GM12873 (cell line): Measurements from ENCODE around the gene WDFY2.

ENCODE experiments used
- CTCF ChIP-seq: IDR thresholded peaks from 2 replicates; pipeline ENCODE4 v1.5.1; 2012; ENCODE audit warnings: low read depth, mild to moderate bottlenecking, moderate library complexity, low read length, control low read depth; ENCODE audit not compliant: insufficient read depth; ENCODE audit errors: missing control alignments

Gene WDFY2

GRCh38 chr13:51795419-51795818 is 211.2 kb downstream of the WDFY2 start:
- no peak for TF ChIP-seq CTCF

- no peak for TF ChIP-seq CTCF
These were observed 212.3 kb downstream of the WDFY2 start for GRCh38 chr13:51796546-51796945.

GRCh38 chr13:51797664-51798488 is 213.6 kb downstream of the WDFY2 start:
- peak; percentile 73 for TF ChIP-seq CTCF

DNA sequence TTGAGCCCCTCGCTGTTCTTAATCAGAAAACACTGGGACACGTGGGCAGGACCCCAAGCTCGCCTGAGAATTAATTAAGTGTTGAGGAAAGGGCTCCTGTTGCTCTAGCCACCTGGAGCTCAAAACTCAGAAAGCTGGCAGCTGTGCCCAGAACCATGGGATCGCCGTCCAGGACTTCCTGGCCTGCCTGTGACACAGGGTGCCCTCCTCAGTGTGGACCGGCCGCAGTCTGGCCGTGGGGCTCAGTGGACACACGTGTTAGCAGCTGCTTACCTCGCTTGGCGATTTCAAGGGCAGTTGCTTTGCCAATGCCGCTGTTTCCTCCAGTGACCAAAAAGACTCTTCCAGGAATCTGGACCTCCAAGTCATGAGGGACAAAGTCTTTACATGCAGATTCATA is 215.0 kb downstream of the WDFY2 start:
- no peak for TF ChIP-seq CTCF

DNA sequence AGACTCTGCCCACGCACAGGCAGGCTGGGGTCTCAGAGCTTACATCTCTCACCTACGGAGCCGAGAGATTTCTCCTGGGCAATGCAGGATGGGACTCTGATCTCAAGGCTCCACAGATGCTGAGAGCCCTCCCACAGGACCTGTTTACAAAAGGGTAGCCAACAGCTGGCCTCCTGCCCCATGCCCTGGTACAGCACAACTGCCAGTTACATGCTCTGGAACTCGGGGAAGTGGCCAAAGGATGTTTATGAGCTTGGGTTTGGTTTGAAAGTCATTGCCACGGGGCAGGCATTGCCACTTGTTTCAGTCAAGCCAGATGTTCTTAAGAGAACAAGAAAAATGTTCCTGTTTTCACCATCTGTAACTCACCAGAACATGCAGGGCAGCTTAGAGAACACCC is 216.2 kb downstream of the WDFY2 start:
- TF ChIP-seq CTCF = no peak

- no peak for TF ChIP-seq CTCF
These were observed 217.4 kb downstream of the WDFY2 start for GRCh38 chr13:51801631-51802099.

DNA sequence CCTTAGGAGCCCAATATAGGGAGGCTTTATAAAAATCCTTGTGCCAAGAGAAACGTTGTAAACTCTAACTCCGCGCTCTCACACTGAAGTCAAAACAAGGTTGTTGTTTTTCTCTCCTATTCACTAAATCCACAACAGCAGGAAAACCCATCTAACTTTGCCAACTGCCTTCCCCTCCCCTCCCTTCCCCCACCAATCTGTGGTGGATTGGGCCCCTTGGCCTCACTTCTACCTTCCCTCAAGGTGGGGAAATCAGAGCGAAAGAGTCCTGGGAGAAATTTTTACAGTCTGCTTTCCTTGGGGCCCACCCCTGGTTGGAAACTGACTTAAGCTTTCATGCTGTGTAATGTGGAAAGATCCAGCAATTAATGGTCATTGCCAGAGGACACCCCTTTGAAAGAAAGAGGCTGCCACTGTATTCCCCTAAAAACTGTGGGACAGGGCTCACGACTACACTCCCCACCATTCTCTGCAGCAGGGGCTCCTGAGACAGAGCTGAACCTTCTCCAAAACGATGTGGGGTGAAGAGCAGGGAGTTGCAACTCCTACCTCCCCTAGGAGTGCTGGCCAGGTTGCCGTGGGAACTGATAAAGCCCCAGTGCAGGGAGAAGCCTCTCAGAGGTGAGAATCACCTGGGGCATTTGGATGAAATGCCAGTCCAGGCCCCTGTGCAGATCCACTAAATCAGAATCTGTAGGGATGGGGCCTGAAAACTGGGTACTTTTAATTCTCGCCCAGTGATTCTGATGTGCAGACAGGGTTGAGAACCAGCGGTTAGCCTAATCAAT is 218.6 kb downstream of the WDFY2 start:
- no peak for TF ChIP-seq CTCF
